Astrocyte (in vitro differentiated cells and primary cell): ENCODE data around the gene ARHGAP21. TPM values are rescaled to one million over a fixed set of nuclear protein-coding genes. Genes with fewer than 3 reads are reported as not detected.

ENCODE experiments used
- DNase-seq: peaks from one replicate; pipeline ENCODE4 v3.0.0-alpha.2; 2010; ENCODE audit warnings: low read depth
- FAIRE-seq: peaks from 2 replicates; lab custom pipeline; 2011; peaks lifted over from hg19 to GRCh38; lab: Jason Lieb, UNC
- H2AFZ ChIP-seq: 2 replicates; pipeline ENCODE4 v1.6.0; 2012; ENCODE audit warnings: low read depth, low read length, inconsistent platforms
- H3K27ac ChIP-seq: 2 replicates; pipeline ENCODE4 v1.5.1; 2011; ENCODE audit warnings: low read depth, low read length, inconsistent platforms
- H3K27me3 ChIP-seq: 2 replicates; pipeline ENCODE4 v1.6.0; 2011; ENCODE audit warnings: low read length, inconsistent platforms; ENCODE audit not compliant: insufficient read depth
- H3K36me3 ChIP-seq: 2 replicates; pipeline ENCODE4 v1.5.1; 2011; ENCODE audit warnings: low read length, inconsistent platforms; ENCODE audit not compliant: insufficient read depth
- H3K4me1 ChIP-seq: 2 replicates; pipeline ENCODE4 v1.5.1; 2011; ENCODE audit warnings: low read length, inconsistent platforms; ENCODE audit not compliant: insufficient read depth
- H3K4me2 ChIP-seq: 2 replicates; pipeline ENCODE4 v1.6.0; 2012; ENCODE audit warnings: low read length, inconsistent platforms
- H3K4me3 ChIP-seq: 2 replicates; pipeline ENCODE4 v1.5.1; 2011; ENCODE audit warnings: low read depth, mild to moderate bottlenecking, low read length, inconsistent platforms; ENCODE audit not compliant: insufficient read depth
- H3K79me2 ChIP-seq: 2 replicates; pipeline ENCODE4 v1.6.0; 2012; ENCODE audit warnings: mild to moderate bottlenecking, low read length, inconsistent platforms; ENCODE audit not compliant: insufficient read depth
- H3K9ac ChIP-seq: 2 replicates; pipeline ENCODE4 v1.6.0; 2012; ENCODE audit warnings: mild to moderate bottlenecking, low read length, inconsistent platforms
- H3K9me3 ChIP-seq: 2 replicates; pipeline ENCODE4 v1.5.1; 2012; ENCODE audit warnings: low read depth, mild to moderate bottlenecking, low read length, inconsistent platforms; ENCODE audit not compliant: insufficient read depth
- H4K20me1 ChIP-seq: 2 replicates; pipeline ENCODE4 v1.6.0; 2012; ENCODE audit warnings: low read length, inconsistent platforms; ENCODE audit not compliant: insufficient read depth
- H3K27ac Mint-ChIP-seq: one replicate; pipeline ENCODE4 v1.8.0; 2021; ENCODE audit warnings: mild to moderate bottlenecking, mixed read lengths; ENCODE audit not compliant: unreplicated experiment
- H3K27me3 Mint-ChIP-seq: one replicate; pipeline ENCODE4 v1.8.0; 2021; ENCODE audit warnings: low read depth, mixed read lengths; ENCODE audit not compliant: unreplicated experiment
- H3K36me3 Mint-ChIP-seq: one replicate; pipeline ENCODE4 v1.8.0; 2021; ENCODE audit warnings: low read depth, mixed read lengths; ENCODE audit not compliant: unreplicated experiment
- H3K4me1 Mint-ChIP-seq: one replicate; pipeline ENCODE4 v1.8.0; 2021; ENCODE audit warnings: low read depth, mixed read lengths; ENCODE audit not compliant: unreplicated experiment
- H3K4me3 Mint-ChIP-seq: one replicate; pipeline ENCODE4 v1.8.0; 2021; ENCODE audit warnings: mild to moderate bottlenecking, moderate library complexity, mixed read lengths; ENCODE audit not compliant: unreplicated experiment
- H3K9me3 Mint-ChIP-seq: one replicate; pipeline ENCODE4 v1.8.0; 2021; ENCODE audit warnings: mild to moderate bottlenecking, mixed read lengths; ENCODE audit not compliant: unreplicated experiment
- EZH2 ChIP-seq: IDR thresholded peaks from 2 replicates; pipeline ENCODE4 v1.6.1; 2012; ENCODE audit warnings: mild to moderate bottlenecking, low read length, inconsistent platforms; ENCODE audit not compliant: insufficient read depth
- total RNA-seq: library from RNA; stranded (reverse); gene quantifications from 2 replicates; pipeline ENCODE4 v1.2.1, GENCODE V29; 2021
- TF ChIP-seq, protein P1 (sequence below): IDR thresholded peaks from 2 replicates; pipeline ENCODE4 v1.5.1; 2011; ENCODE audit warnings: low read depth, mild to moderate bottlenecking, inconsistent platforms, low read length, moderate library complexity; ENCODE audit not compliant: insufficient read depth

Gene ARHGAP21
- total RNA-seq, 1 donor from 2014 or later, result 107 TPM

DNA sequence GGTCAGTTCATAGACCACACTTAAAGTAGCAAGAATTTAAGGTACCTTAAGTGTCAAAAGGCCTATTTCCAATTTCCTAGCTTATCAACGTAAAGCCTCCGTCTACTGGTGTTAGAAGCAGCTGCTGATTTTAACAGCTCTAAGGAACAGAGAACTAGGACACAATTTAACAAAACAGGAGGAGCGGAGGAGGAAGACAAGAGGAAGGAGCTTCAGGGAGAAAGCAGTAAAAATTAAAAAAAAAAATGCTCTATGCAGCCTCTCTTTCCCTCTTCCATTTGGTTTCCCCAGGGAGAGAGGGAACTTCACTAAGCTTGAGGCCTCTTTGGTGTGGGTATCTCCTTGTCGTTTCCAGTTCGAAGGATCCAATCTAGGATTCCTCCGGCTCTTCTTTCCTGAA lies 22.7 kb downstream of the ARHGAP21 start:
- H3K4me1 ChIP-seq, result no peaks in the 10 kb centered on the region
- H3K4me3 ChIP-seq, result no peak overlapping the region
- H3K36me3 ChIP-seq, result no peaks in the 10 kb centered on the region
- Mint-ChIP-seq H3K36me3 (peaks cover 4% of the 10 kb centered on the region), H3K27ac (no peak overlapping the region), H3K4me3 (no peak overlapping the region), H3K4me1 (peaks cover 46% of the 10 kb centered on the region), H3K9me3 (no peaks in the 10 kb centered on the region), H3K27me3 (no peaks in the 10 kb centered on the region)
- peaks cover 82% of the 10 kb centered on the region for H4K20me1 ChIP-seq
- no peak overlapping the region for H3K9ac ChIP-seq
- no peak overlapping the region for H3K4me2 ChIP-seq
- no peak overlapping the region for H3K27ac ChIP-seq
- no peak overlapping the region for H2AFZ ChIP-seq
- FAIRE-seq (no peak), DNase-seq (no peak)
- H3K9me3 ChIP-seq, result no peaks in the 10 kb centered on the region
- H3K27me3 ChIP-seq, result no peaks in the 10 kb centered on the region
- no peak for TF ChIP-seq EZH2
- TF ChIP-seq, protein P1, sequence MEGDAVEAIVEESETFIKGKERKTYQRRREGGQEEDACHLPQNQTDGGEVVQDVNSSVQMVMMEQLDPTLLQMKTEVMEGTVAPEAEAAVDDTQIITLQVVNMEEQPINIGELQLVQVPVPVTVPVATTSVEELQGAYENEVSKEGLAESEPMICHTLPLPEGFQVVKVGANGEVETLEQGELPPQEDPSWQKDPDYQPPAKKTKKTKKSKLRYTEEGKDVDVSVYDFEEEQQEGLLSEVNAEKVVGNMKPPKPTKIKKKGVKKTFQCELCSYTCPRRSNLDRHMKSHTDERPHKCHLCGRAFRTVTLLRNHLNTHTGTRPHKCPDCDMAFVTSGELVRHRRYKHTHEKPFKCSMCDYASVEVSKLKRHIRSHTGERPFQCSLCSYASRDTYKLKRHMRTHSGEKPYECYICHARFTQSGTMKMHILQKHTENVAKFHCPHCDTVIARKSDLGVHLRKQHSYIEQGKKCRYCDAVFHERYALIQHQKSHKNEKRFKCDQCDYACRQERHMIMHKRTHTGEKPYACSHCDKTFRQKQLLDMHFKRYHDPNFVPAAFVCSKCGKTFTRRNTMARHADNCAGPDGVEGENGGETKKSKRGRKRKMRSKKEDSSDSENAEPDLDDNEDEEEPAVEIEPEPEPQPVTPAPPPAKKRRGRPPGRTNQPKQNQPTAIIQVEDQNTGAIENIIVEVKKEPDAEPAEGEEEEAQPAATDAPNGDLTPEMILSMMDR, result no peak
- peaks cover 98% of the 10 kb centered on the region for H3K79me2 ChIP-seq

DNA sequence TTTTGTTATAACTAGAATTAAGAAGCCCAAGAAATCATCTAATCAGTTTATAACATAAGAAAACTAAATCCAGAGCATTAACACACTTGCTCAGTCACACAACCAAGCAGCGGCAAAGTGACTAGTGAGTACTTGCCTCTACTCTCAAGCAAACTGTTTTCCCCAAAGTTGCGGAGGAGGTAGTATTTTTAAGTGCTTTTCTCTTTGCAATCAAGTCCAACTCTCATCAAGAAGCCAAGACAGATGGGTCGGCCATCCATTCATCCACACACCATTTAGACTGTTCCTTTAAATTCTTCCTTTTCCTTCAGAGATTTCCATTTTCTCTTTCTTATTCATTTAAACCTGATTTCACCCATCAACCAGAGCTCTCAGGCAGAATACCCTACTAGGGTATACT lies 25.4 kb downstream of the ARHGAP21 start:
- Histone ChIP-seq H3K27me3 (no peaks in the 10 kb centered on the region), H3K79me2 (peaks cover 97% of the 10 kb centered on the region), H3K9me3 (no peaks in the 10 kb centered on the region), H3K4me3 (no peak overlapping the region), H3K9ac (no peak overlapping the region), H3K36me3 (no peaks in the 10 kb centered on the region), H3K4me2 (no peak overlapping the region), H4K20me1 (peaks cover 85% of the 10 kb centered on the region), H3K4me1 (no peaks in the 10 kb centered on the region), H3K27ac (no peak overlapping the region), H2AFZ (no peak overlapping the region)
- Mint-ChIP-seq H3K4me1 (peaks cover 38% of the 10 kb centered on the region), H3K27me3 (no peaks in the 10 kb centered on the region), H3K9me3 (no peaks in the 10 kb centered on the region), H3K4me3 (no peak overlapping the region), H3K36me3 (peaks cover 12% of the 10 kb centered on the region), H3K27ac (no peak overlapping the region)
- FAIRE-seq, result no peak
- TF ChIP-seq EZH2, result no peak
- TF ChIP-seq, protein P1, result no peak
- DNase-seq, result no peak

DNA sequence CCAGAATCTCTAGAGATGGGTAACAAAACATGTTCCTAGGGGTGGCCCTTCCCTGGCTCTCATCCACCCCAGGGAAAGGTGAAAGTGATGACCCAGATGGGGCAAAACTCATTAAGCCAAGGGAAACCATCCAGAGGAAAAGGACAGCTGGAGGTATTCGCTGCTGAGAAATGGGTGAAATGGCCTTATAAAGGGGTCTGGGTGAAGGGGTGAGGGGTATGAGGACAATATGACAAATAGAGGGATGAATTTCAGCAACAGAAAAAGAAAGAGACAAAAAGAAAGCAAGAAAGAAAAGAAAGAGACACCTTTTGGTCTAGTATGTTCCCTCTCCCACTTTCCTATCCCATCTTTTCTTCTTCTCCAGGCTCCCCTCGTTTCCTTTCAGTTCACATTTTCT lies 26.6 kb downstream of the ARHGAP21 start:
- no peak overlapping the region for H2AFZ ChIP-seq
- H3K4me2 ChIP-seq, result no peak overlapping the region
- DNase-seq (no peak), FAIRE-seq (no peak)
- H3K79me2 ChIP-seq, result peaks cover 98% of the 10 kb centered on the region
- Mint-ChIP-seq H3K36me3 (peaks cover 12% of the 10 kb centered on the region), H3K4me3 (no peak overlapping the region), H3K27me3 (no peaks in the 10 kb centered on the region), H3K9me3 (no peaks in the 10 kb centered on the region), H3K4me1 (peaks cover 38% of the 10 kb centered on the region), H3K27ac (no peak overlapping the region)
- no peak overlapping the region for H3K4me3 ChIP-seq
- no peaks in the 10 kb centered on the region for H3K4me1 ChIP-seq
- TF ChIP-seq EZH2, result no peak
- TF ChIP-seq, protein P1, result no peak
- H4K20me1 ChIP-seq, result peaks cover 90% of the 10 kb centered on the region
- no peaks in the 10 kb centered on the region for H3K36me3 ChIP-seq
- H3K9me3 ChIP-seq, result no peaks in the 10 kb centered on the region
- no peak overlapping the region for H3K27ac ChIP-seq
- no peak overlapping the region for H3K9ac ChIP-seq
- H3K27me3 ChIP-seq, result no peaks in the 10 kb centered on the region
